Kidney tubule cell (primary cell): ENCODE data around the gene PPARGC1A.

Source experiments
- DNase-seq: peaks from one replicate; pipeline ENCODE4 v3.0.0-alpha.2; 2018; ENCODE audit warnings: low spot score

The PPARGC1A gene

DNA sequence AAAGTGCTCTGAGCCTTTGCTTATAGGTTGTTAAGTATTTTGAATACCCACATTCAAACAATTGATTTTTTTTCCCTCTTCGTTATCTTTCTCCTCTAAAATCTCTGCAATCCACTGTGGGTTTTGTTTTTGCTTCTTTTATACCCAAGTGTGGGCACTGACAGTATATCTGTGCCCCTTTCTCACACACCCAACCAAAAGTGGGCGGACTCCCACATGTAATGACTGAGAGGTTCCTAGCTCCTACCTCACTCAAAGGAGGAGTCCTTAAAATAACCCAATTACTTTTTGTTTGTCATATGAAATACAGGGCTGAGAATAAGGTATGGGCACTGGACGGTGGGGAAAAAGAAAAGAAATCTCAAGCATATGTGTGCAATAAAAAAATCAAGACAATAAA is 51.7 kb downstream of the PPARGC1A start:
- no peak for DNase-seq

DNA sequence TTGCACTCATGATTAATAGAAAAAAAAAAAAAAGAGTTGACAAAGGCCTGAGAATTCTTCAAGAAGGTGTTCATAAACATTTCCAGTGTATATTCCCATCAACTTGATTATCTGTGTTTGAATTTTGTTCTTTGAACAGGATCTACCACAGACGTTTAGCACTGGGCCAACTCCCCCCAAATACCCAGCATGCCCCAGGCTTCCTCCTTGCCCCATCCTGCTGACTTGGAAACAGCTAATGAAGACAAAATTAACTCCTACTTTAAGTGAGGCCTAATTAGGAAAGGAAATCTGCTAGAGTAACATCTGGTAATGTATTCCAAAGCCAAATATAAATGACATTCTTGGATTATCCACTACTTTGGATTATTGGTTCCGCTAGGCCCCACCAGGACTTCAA is 52.5 kb downstream of the PPARGC1A start:
- DNase-seq: no peak

DNA sequence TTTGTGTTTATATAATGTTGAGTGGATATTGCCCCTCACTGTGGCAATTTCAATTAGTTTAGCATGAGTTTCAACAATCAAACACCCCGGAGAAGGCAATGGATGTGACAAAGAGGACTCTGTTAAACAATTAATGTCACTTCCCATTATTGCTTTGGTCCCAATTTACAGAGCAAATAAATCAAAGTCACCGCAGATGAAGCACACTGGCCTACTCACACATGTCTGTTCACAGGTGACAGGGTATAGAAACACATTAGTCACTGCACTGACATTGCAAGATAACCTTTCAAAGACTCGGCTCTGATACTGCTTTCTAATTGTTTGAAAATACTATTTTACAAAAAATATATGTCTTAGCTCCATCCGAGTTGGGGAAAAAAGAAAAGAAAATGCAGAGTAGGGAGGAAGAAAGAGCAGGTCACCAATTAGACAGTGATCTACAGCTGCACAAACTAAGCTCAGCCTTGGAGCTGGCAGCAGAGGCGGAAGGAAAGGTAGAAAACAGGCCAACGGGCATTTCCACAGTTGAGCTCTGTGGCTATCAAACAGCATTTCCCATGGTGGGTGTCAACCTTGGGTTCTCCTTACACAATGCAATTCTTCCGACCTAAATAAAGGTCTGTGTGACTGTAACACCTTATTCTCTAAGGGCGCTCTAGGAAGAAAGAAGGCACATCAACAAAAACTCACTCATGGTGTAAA is 53.9 kb downstream of the PPARGC1A start:
- peak; percentile 11 for DNase-seq

DNA sequence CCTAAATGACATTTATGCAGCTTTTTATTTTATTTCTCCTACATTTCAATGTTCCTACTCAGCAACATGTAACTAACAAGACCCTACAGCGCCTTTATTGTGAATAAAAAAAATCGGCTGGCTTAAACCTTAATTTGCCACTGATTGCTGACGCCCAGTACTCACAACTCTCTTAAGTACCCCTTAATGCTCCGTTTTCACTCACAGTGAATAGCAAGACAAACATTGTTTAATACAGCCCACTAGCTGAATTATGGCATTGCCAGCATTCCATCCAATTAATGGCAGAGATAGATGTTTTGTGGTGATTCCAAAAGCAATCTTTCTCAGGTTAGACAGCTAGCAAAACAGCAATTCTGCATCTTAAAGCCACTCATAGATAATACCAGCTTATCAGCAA is 61.1 kb downstream of the PPARGC1A start:
- DNase-seq: no peak

DNA sequence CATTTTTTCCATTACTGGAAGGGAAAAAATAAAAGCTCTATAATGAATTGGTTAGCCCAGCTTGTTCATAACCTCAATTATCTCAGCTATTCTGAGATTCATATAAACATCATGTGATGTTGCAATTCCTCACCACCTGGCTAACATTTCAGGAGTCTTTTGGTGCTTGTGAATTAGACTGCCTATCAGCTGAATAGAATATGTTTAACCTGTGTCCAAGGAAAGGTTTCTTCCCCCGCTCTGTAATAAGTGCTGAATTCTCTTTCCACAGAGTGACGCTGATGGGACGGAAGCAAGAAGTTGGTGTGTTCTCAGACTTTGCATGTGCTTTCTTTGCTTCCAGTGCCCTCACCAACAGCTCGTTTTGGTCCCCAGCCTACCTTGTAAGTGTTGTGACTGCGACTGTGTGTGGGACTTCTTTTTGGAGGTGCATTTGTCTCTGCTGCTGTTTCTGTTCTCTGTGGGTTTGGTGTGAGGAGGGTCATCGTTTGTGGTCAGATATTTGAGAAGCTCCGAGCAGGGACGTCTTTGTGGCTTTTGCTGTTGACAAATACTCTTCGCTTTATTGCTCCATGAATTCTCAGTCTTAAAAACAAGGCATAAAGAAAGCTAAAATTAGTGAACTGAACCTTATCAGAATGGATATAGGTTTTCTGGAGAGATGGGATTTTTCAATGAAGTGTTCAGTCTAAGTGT is 61.7 kb downstream of the PPARGC1A start:
- no peak for DNase-seq

DNA sequence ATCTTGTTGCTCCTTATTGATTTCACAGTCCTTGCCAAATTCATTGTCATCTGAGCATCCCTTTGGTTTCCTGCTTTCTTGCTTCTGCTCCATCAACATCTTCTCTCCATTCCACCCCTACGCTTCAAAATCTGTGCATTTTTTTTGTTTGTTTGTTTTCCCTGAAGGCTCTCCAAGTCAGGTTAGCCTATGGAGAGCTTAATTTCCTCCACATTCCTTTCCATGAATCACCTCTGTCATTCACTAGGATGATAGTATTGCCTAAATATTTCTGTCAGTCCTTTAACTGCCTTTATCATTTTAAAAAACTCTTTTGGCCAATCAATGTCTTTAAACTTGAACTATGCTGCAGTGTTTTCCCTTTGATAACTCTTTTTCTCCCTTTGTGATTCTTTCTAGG is 67.7 kb downstream of the PPARGC1A start:
- peak; percentile 46 for DNase-seq

DNA sequence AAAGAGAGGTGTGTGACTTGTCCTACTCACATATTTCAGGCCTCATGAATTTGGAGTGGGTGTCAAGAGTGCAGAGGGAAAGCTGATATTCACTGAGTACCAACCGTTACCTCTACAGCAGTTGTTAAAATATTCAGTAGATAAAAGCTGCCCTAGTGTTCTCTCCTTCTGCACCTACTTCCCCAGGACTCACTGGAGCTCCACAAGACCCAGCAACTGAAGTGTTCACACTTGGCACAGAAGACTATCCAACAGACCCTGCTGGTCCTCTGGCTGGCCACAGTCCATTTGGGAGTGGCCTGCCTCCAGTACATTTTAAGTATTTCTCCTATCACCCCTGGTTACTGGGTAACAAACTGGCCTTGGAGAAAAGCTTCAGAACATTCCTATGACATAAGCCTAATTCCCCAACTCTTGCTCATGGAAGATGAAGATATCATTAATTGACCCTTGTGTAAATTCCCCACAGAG is 70.8 kb downstream of the PPARGC1A start:
- DNase-seq: peak; percentile 89

DNA sequence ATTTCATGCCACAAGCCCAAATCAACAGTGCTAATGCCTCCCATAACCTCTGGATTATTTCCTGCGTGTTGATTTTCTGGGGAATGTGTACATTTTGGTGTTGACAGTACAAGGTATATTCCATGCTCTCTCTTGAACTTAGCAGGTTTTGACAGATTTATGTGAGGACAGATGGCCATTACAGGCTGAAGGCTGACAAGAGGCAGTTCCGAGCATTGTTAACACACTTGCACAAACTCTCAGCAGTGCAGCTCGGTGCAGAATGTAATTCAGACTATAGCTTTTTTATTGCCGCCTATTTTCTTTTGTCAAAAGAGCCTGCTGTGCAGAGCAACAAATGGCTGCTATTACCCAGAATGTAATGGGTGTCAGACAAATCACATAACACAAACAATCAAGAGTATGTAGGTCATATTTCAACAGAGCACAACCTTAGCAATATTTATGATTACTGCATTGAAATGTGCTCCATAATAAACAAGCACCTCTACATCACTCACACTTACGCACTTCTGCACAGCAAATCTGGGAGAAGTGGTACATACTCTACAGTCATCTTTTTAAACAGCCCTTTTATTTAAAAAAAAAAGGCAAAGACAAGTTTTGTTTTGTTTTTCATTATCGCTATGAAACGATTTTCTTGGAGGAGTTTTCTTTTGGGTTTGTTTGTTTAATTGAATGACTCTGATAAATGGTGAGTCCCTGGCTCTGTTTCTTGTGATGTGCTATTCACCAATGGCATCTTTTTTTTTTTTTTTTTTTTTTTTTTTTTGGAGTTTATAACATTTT is 71.6 kb downstream of the PPARGC1A start:
- no peak for DNase-seq

DNA sequence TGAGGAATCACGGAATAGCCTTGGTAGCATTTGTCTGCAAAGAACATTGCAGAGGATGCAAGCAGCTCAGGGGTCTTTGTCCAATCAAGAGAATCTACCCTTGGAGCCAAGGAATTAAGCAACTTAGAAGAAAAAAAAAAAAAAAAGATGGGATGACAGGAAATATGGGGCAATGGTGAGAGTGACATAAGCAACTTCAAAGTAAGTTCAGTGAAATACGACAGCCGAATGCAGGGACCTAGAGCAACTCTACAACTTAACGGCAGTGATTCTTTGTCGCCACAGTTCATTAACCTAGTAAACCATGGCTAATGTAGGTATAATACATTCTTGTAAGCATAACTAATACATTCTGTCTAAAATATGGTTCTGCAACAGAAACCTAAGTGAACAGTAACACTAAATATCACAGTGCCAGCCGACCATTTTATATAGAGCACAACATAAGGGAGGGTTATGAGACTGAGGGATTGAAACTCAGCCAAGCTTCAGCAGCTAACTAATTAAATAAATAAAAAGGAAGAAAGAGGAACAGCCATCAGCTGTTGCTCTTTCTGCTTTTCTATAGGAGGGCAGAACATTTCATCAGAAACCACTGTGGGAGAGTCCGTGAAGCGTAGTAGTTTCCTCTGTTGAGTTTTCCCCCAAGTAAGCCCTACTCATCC is 74.7 kb downstream of the PPARGC1A start:
- DNase-seq: peak; percentile 28

DNA sequence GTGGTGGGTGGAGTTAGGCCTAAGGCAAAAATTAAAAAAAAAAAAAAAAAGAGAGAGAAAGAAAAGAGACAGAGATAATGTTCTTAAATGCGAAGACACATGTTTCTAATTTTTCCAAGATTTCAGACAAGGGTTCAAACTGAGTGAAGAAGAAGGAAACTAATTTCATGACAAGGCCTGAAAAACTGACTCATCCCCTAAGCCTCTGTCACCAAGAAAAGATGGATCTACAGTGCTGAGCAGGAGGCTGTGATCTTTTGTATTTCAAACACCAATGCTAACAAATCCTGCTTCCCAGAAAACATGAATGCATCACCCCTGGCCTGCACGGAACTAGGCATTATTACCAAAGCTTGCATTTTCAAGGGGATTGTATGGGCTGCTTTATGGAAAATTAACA is 75.3 kb downstream of the PPARGC1A start:
- peak; percentile 13 for DNase-seq

DNA sequence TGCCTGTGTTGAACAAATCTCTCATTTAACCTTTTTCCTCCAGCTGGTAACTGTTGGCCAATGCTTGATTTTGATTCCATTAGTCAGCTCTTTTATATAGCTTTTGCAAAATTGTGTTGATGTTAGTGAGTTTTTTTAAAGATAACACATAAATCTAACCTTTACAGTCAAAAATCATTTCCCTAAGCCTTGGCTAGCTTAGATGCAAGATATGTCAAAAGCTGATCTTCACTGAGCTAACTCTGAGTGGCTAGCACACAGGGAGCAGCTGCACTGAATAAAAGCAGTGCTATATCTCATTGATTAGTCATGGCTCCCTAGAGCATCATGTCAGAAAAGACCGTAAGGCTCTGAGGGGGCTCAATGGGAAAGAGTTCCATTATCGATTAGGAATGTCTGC is 78.7 kb downstream of the PPARGC1A start:
- DNase-seq: no peak

DNA sequence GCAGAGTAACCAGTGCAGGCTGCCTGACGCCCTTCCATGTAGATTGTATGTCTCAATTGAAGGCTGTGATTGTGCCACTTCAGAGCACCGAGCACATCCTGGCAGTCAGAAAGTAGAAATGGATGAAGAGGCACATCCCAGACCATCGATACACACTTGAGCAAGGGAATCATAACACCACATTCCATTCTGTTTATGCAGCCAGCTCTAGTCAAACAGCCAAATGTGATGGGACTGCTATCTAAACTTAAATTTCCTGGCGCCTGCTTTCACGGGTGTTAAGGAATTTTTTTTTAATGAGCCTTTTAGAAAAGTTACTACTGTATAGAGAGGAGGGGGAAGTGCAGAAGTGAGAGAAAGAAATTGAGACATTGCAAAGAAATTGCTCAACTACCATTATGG is 84.4 kb downstream of the PPARGC1A start:
- peak; percentile 49 for DNase-seq

DNA sequence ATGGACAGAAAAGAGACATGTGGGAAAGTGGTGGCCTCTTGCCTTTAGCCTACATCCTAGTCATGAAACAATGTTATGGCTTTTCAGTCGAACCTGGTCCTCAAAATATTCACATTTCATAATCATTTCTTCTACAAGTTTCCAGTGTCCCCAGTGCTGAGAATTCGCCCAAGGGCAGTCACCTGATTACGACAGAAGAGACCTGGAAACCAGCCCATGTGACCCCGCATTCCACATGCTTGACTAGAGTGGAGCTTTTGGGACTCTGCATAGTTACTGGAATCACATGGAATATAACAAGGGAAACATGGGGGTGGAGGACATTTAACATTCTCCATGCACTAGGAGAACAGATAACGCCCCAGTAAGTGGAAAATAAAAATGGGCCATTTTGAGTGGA is 100.1 kb downstream of the PPARGC1A start:
- DNase-seq: peak; percentile 95

DNA sequence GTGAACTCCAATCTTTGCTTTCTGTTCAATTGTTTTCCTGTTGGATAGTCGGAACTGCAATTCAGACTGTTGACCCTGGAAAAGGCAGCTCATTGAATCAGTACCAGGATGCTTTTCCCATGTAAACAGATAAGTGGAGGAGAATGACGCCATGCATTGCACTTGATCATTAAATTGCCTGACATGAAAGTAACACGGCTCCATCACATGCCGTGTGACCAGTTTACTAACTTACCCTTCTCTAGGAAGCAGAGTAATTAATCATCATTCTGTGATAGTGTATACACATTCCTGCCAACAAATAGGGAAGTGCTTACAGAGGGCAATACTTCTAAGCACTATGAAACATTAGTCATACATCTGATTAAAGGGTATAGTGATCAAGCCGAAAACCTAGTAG is 101.4 kb downstream of the PPARGC1A start:
- DNase-seq: peak; percentile 93

DNA sequence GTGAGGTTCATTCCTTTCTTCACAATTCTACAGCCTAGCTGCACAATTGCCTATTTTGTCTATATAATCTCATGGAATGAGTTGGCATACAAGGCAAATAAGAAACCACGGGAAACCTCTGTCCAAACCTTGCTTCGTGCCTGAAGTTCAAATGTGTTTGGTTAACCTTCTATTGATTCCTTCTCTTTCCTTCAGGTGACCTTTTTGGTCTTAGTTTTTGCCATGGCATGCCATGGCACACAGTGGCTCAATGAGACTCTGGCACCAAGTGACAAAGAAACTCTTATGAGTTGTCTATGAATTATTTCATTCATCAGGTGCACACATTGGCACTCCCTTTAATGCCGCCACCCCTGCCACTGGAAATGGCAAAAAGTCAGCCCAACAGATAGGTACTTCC is 101.8 kb downstream of the PPARGC1A start:
- DNase-seq: no peak

DNA sequence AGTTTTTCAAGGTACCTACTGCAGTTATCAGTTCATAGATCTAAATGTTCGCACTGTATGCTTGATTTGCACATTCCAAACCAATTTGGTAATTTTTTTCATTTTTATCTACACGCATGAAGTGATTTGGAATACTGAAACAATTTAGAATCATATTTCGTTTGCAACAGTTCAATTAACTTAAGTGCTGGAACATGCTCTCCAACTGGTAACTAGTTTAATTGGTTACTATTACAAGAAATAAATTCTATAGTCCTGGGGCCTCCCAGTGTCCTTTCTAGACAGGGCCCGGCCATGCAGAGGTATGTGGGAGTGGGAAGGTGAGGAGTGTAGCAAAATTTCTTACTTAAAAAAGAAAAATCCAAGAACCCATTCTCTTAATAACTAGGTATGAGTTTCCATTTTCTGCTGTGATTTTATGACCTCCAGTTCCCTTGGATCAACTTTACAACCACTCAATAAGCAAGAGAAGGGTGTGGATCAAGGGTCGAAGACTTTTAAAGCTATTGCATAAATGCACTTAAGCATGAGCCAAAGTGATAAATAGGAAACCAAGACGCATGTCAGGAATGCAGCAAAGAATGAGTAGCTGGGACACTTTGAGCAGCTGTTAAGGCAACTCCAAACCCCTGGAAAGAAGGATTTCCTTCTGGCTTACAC is 106.9 kb downstream of the PPARGC1A start:
- peak; percentile 39 for DNase-seq

DNA sequence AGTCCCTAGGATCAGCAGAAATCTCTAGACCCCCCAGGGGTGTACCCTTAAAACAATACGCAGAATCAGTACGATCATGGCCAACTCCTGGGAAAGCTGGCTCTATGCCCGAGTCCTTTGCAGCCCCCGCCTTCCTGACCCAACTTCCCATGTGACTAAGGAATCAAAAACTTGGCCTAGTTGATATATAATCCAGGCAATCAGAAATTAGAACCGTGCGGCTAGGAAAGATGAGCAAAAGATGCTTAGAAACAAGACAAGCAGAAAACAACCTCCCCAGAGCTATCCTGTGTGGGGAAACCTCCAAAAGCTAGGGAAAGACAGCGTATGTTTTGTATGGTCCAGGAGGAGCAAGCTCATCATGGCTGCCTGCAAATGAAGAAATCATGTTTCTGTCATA is 110.0 kb downstream of the PPARGC1A start:
- DNase-seq: peak; percentile 85

DNA sequence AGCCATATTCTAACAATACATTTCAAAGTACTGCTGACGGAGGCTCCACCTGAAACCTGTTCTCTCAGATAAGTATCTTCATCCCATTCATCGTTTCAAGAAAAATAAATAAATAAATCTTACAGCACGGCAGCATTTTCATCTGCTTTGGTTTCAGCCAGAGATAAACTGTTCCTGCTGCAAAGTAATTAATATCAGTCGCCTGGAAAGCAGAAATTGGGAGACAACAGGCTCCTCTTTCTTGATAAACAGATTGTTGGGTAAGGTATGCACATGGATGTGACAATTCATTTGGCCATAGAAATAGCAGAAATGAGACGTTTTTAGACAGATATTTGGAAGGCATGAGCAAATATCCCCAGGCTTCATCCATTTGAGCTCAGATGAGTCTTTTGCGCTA is 110.4 kb downstream of the PPARGC1A start:
- no peak for DNase-seq

DNA sequence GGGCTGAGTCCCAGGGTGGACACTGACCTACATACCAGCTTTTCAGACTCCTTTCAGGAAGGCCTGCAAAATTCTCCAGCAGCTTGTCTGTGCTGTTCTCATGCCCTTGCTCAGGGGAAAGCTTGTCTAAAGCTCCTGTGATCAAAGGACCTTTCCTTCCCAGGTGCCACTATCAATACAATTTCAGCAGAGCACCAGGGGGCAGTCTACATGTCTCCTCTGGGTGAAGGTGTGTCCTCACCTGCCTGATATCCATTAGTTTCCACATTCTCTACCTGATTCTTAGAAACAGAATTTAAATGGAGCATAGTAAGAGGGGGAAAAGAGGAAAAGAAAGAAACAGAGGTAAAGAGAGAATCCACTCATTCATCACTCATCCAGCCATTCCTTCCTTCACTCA is 114.2 kb downstream of the PPARGC1A start:
- DNase-seq: no peak

DNA sequence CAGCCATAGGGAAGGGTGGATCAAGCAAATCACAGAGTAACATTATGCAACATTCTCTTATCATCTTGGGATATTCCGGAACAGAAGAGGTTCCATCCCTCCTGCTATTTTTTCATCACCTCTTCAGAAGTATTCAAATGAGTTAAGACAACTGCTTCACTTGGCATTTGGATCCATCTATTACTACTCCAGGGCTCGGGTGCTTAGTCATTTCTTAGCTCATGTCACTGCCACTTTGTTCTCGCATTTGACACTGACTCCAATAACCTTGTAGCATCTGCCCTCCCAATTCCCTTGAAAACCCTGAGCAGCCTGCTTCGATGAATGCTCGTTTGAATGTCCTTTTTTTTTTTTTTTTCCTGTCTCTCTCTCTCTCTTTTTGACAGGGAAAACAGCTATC is 114.9 kb downstream of the PPARGC1A start:
- DNase-seq: no peak

DNA sequence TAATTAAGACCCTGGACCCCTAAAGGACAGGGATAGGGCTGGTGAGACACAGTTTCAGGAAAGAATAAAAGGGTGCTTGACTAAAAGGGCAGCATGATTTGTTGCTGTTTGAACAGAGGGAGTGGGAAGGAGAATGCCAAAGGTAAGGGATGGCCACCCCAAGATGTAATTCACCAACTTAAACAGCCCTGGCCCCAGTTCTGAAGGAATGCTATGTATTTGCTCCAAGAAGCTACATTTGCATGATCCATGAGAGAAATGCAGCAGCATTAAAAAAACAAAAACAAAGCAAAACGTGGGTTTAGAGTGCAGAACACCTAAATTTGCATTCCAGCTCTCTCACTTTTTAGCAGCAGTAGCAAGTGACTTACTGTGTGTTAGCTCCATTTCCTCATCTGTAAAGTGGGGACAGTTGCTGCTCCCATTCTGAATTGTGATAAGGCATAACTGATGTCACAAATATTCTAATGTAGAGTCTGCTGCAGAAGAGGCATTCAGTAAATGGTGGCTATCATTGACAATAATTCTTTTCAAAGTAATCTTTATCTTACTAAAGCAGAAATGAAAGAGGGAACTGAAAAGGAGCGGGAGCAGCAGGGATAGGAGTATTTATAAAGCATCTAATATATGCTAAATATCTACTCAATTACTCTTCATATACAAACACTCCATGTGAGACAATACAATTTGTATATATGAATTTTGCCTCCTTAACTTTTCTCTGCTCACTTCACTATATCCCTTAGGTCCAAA is 115.8 kb downstream of the PPARGC1A start:
- DNase-seq: no peak
